GM19351 (cell line): Measurements from ENCODE around the gene PCSK6.

Experiments
- ATAC-seq: cut with Tn5 transposase; IDR thresholded peaks from one replicate; pipeline ENCODE4 v1.9.1; 2021; ENCODE audit warnings: mild to moderate bottlenecking, moderate library complexity; ENCODE audit not compliant: unreplicated experiment

Gene PCSK6

GRCh38 chr15:101483462-101483861 is 6.0 kb downstream of the PCSK6 start:
- ATAC-seq = no peak

- ATAC-seq = no peak
Measured at GRCh38 chr15:101482526-101483371, 6.8 kb downstream of the PCSK6 start.

- ATAC-seq = no peak
Measured at GRCh38 chr15:101481917-101482525, 7.5 kb downstream of the PCSK6 start.

GRCh38 chr15:101481381-101481705 is 8.2 kb downstream of the PCSK6 start:
- ATAC-seq = no peak

GRCh38 chr15:101480613-101481380 is 8.7 kb downstream of the PCSK6 start:
- no peak for ATAC-seq

- ATAC-seq = no peak
Measured at GRCh38 chr15:101479851-101480612, 9.5 kb downstream of the PCSK6 start.

GRCh38 chr15:101479342-101479845 is 10.1 kb downstream of the PCSK6 start:
- no peak for ATAC-seq

DNA sequence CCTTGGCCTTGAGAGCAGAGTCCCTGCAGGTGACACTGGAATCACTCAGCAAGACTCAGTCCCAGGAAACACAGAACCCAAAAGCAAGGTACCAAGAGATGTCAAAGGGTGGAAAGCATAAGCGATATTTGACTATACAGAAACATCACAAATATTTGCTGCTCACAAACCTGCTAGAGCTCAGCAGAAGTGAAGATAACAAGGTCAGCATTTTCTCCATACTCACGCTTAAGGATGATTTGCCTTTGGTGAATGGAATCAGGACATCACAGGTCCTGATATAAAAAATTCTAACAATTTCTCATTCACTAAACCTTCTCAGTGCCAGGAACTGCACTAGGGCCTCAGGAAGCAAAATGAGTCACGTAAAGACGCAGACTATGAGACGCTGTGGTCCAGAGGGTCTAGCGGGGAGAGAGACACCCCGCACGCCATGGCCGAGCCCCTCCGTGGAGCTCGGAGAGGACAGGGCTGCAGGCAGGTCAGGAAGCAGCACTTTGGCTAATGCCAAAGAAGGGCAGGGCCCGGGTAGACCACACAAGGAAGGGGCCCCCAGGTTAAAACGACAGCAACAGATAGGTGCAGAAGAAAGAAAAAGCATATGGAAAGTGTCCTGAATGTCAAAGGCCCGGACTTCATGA is 10.7 kb downstream of the PCSK6 start:
- ATAC-seq = no peak

GRCh38 chr15:101477851-101478362 is 11.6 kb downstream of the PCSK6 start:
- no peak for ATAC-seq

GRCh38 chr15:101476756-101477155 is 12.8 kb downstream of the PCSK6 start:
- ATAC-seq = no peak

DNA sequence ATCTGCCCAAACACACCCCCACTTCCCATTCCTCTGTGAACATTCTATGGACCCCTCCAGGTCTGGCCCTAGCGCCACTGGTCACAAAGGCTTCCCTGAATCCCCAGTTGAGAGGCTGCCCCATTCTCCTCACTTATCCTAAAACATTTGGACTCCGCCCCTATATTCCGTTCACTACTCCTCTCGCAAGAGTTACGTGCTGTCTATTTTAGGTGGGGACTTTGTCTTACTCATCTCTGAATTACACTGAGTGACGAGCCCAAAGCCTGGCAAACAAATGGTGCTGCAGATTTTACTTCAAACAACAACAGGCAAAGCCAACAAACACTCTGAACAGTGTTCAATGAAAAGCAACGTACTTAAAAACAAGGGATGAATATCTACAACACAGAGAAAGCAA is 14.5 kb downstream of the PCSK6 start:
- ATAC-seq = no peak

DNA sequence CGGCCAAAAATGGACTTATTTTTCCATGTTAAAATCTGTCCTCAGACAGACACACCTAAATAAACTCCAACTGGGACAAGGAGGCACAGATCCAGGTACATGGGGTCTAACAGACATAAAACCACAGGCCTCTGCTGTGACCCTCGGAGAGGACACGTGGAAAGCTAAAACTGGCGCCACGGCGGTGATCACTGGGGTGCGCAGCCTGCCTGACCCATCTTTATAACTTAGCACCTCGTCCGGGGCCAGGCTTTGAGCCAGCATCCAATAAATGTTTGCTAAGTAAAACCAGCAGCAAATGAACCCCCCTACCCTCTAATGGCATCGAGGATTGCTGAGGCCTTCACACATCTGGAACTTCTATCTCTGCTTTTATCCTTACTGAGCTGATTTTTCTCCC is 15.3 kb downstream of the PCSK6 start:
- no peak for ATAC-seq

GRCh38 chr15:101472033-101472432 is 17.5 kb downstream of the PCSK6 start:
- ATAC-seq = no peak

DNA sequence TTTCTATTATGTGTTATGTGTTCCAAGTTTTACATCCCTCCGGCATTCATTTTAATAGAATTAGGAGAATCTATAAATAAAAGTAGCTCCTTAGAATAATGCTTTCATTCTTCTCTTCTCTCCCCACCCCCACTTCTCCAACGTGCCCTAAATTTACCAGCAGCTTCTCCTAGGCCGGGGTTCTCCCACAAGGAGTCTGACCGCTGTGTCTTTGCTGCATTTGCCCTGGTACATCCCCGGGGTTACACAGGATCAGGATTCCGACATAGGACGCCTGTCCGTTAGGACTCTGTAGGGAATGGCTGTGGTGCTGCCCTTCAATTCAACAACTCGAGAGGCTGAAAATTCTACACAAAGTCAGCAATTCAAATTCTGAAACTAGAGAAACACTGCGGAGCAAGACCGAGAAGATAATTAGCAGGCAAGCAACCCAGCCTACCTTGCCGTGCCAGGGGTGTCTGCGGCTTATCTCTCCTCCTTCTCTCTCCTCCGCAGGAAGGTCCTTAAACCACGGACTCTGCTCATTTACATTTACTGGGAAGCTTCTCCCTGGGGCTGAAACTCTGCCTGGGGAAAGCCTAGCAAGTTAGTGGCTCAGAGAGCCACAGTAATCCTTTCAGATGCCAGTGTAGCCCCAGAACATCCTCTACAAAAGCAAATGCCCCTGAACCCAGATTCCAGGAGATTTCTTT is 18.8 kb downstream of the PCSK6 start:
- ATAC-seq = no peak

- no peak for ATAC-seq
Measured at GRCh38 chr15:101469520-101470288, 19.8 kb downstream of the PCSK6 start.

GRCh38 chr15:101466188-101466587 is 23.3 kb downstream of the PCSK6 start:
- no peak for ATAC-seq

DNA sequence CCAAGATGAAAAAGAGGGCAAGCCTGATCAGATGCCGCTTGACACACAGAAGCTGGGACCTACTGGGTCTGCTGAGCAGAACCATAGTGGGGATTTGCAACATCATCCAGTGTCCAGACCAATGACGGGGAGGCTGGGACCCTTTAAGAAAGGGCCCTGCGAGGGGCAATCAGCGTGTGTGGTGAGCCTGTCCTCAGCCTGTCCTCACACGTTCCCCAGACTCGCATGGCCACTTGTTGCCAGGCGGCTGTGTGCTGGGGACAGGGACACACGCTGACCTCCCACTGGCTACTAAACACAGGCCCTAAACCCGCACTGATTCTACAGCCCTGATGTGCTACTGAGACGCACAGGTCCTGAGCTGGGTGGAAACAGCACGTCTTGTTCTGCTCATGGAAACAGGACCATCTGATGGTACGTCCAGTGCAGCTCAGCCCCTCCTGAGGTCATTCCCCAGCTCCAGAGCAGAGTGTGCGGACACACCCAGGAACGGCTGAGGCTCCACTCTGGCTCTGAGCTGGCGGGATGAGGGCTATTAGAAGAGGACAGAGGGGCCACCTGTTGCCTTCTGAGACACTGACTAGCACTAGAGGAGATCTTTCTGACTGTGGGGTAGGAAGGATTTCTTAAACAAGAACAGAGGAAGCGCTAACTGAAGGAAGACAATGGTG is 24.4 kb downstream of the PCSK6 start:
- no peak for ATAC-seq

DNA sequence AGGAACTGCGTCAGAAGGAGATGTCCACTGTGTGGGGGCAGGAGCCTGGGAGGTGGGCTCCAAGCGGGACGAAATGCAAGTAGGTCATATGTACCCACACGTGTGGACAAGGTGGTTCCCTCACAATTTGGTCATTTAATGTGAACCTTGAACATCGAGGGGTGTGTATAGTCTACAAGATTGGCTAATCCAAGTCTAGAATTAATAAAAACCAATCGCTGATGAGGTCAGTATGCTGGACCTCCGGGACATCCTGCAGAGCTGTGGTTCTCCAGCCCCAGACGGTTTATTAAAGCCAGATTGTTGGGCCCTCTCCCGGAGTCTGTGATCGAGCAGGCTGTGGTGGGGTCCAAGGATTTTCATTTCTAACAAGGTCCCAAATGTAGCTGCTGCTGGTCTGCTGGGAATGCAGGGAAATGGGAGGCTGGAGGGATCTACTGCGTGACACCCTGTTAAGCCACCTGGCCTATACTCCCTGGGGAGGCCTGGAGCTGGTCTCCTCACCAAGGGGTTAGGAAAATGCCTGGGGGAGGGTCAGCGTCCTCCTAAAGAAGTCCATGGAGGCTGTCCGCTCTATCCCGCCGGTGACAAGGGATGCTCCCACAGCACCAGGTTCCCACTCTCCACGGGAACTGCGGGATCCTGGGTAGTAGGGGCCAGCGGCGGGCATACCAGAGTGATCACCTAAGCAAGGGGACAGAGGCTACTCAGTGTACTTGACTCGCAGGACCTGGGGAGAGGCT is 25.1 kb downstream of the PCSK6 start:
- ATAC-seq = no peak
